Measurements from ENCODE around the gene CYP2S1. TPM values are rescaled to one million over a fixed set of nuclear protein-coding genes. Genes with fewer than 3 reads are reported as not detected.

Gene CYP2S1
- total and polyA plus RNA-seq, 10 donors: 0.62 to 22.4 (median 4.4) TPM

Other genes with a start within 250 kb of the CYP2S1 start
- gene CYP2B6, start 201.9 kb upstream of the CYP2S1 start, total RNA-seq: not detected
- not detected for gene CYP2B6, start 201.9 kb upstream of the CYP2S1 start, polyA plus RNA-seq
- not detected for gene CYP2A13, start 104.8 kb upstream of the CYP2S1 start, total RNA-seq
- not detected for gene CYP2A13, start 104.8 kb upstream of the CYP2S1 start, polyA plus RNA-seq
- gene CYP2F1, start 78.8 kb upstream of the CYP2S1 start, total RNA-seq: not detected
- gene CYP2F1, start 78.8 kb upstream of the CYP2S1 start, polyA plus RNA-seq: not detected
- 100 to 1,000 TPM in 3 of 7 donors, 10 to 100 TPM in 4; 48.4 to 135 (median 87.5) TPM for gene AXL, start 26.0 kb downstream of the CYP2S1 start, total RNA-seq
- gene AXL, start 26.0 kb downstream of the CYP2S1 start, polyA plus RNA-seq: 1 to 10 TPM; 2.3 to 8.3 (median 5.0) TPM
- gene HNRNPUL1, start 71.2 kb downstream of the CYP2S1 start, total RNA-seq: 100 to 1,000 TPM; 161 to 213 (median 178) TPM
- gene HNRNPUL1, start 71.2 kb downstream of the CYP2S1 start, polyA plus RNA-seq: 100 to 1,000 TPM in 1 of 3 donors, 10 to 100 TPM in 2; 53.9 to 102 (median 64.4) TPM
- 10 to 100 TPM; 20.5 to 38.2 (median 29.7) TPM for gene CCDC97, start 117.0 kb downstream of the CYP2S1 start, total RNA-seq
- gene CCDC97, start 117.0 kb downstream of the CYP2S1 start, polyA plus RNA-seq: 10 to 100 TPM; 12.7 to 18.9 (median 14.5) TPM
- gene TGFB1, start 160.7 kb downstream of the CYP2S1 start, total RNA-seq: 100 to 1,000 TPM in 6 of 7 donors, 10 to 100 TPM in 1; 79.3 to 147 (median 130) TPM
- gene TGFB1, start 160.7 kb downstream of the CYP2S1 start, polyA plus RNA-seq: 10 to 100 TPM; 23.0 to 56.0 (median 25.2) TPM
- gene B9D2, start 170.9 kb downstream of the CYP2S1 start, total RNA-seq: 10 to 100 TPM in 1 of 7 donors, 1 to 10 TPM in 6; 7.5 to 10.2 (median 8.4) TPM
- 10 to 100 TPM in 2 of 3 donors, 1 to 10 TPM in 1; 8.6 to 11.9 (median 10.5) TPM for gene B9D2, start 170.9 kb downstream of the CYP2S1 start, polyA plus RNA-seq
- gene TMEM91, start 183.3 kb downstream of the CYP2S1 start, total RNA-seq: 10 to 100 TPM; 19.3 to 62.0 (median 23.5) TPM
- 10 to 100 TPM; 13.4 to 37.1 (median 34.4) TPM for gene TMEM91, start 183.3 kb downstream of the CYP2S1 start, polyA plus RNA-seq
- gene EXOSC5, start 204.1 kb downstream of the CYP2S1 start, total RNA-seq: 10 to 100 TPM; 10.1 to 21.0 (median 14.0) TPM
- gene EXOSC5, start 204.1 kb downstream of the CYP2S1 start, polyA plus RNA-seq: 10 to 100 TPM; 32.1 to 53.8 (median 42.3) TPM
- 10 to 100 TPM; 10.3 to 55.6 (median 28.3) TPM for gene BCKDHA, start 204.6 kb downstream of the CYP2S1 start, total RNA-seq
- gene BCKDHA, start 204.6 kb downstream of the CYP2S1 start, polyA plus RNA-seq: 10 to 100 TPM; 28.0 to 34.9 (median 29.9) TPM
- 10 to 100 TPM in 6 of 7 donors, 1 to 10 TPM in 1; 7.0 to 30.3 (median 11.4) TPM for gene B3GNT8, start 234.2 kb downstream of the CYP2S1 start, total RNA-seq
- 1 to 10 TPM; 1.8 to 9.8 (median 4.0) TPM for gene B3GNT8, start 234.2 kb downstream of the CYP2S1 start, polyA plus RNA-seq
- gene DMAC2, start 246.7 kb downstream of the CYP2S1 start, total RNA-seq: 10 to 100 TPM; 25.6 to 34.4 (median 30.4) TPM
- gene DMAC2, start 246.7 kb downstream of the CYP2S1 start, polyA plus RNA-seq: 10 to 100 TPM; 19.2 to 36.5 (median 27.7) TPM
- gene ERICH4, start 249.9 kb downstream of the CYP2S1 start, total RNA-seq: under 1 TPM in 1 of 7 donors, not detected in 6; 0.65 TPM
- not detected for gene ERICH4, start 249.9 kb downstream of the CYP2S1 start, polyA plus RNA-seq